HG03565 (cell line): ENCODE data around the gene FKBP1A.

ENCODE experiments used
- ATAC-seq: cut with Tn5 transposase; IDR thresholded peaks from one replicate; pipeline ENCODE4 v1.9.1; 2021; ENCODE audit warnings: mild to moderate bottlenecking, moderate library complexity; ENCODE audit not compliant: unreplicated experiment

FKBP1A gene

DNA sequence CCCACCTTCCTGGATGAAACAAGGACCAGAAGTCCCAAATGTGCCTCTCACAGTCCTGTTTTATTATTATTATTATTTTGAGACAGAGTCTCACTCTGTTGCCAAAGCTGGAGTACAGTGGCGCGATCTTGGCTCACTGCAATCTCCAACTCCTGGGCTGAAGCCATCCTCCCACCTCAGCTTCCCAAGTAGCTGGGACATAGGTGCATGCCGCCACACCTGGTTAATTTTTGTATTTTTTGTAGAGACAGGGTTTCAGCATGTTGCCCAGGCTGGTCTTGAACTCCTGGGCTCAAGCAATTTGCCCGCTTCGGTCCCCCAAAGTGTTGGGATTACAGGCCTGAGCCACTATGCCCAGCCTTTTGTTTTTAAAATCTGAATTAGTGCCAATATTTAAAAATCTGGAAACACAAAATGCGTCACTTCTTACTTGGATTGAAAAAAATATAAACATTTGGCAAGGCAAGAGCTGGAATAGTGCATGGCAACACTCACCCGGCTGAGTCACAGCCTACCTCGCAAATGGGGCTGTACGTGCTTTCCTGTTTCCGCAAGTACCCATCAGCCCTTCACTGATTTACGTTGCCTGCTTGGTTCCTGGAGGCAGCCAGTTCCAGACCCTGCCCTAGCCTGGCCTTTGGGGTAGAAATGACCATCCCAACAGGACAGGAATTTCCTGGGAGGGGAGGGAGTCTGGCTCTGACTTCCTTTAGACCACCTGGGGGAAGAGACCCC is 70.2 kb downstream of the FKBP1A start:
- ATAC-seq, result no peak

DNA sequence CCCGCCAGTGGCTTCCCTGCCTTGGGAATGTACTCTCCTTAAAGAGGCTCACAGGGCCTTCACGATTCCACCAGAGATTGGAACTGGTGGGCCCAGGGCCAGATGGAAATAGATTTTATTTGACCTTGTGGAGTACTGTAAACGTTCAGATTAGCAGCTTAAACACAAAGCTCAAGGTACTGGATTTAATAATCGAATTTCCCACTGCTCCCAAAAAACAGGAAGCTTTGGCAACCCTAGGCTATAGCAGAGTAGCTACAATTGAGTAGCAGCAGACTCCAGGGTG is 71.3 kb downstream of the FKBP1A start:
- ATAC-seq, result no peak

DNA sequence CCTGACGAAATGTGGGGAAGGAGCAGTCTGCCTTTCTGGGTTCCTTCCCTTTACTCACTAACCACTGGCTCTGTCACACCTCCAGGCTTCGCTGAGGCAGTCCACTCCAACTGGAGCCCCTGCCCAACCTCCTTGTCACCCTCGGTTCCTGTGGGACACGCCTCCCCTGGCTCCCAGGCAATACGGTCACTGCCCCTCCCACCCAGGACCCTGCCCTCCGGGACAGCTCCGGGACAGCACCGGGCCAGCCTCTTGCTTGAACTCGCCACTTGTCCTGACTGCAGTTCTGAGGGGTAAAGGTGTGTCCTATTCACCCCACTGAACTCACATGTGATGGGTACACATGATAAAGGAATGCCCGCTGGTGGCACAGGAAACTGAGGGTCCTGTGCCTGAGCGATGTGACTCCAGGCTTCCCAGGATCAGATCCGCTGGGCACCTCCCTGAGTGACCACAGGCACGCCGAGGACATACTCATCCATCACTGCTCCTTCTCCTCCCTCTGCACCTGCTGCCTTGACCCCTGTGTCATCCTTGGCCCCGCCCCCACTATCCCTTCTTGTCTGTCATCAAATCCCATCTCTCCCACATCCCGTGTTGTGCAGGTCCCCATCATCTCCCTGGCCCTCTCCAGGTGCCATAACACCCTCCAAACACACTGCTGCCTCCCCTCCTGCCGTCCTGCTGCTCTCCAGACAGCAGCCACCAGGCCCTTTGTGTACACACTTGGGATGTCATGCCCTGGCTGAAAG is 71.8 kb downstream of the FKBP1A start:
- ATAC-seq, result no peak

DNA sequence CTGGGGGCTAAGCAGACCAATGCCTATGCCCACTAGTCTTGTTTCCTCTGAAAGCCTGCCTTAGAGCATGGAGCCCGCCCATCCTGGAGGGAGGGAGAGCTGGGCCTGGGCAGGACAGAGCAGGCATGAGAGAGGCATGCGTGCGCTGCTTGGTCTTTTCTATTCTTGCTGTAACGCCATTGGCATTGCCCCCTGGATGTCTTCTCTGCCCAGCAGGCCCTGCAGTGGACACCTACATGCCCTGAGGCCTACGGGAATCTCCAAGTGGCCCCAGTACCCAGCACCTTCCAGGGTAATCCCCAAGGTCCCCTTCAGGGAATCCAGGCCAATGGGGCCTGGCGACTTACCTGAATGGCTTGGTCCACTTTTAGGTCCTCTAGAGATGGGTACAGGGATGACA is 72.8 kb downstream of the FKBP1A start:
- ATAC-seq, result no peak

DNA sequence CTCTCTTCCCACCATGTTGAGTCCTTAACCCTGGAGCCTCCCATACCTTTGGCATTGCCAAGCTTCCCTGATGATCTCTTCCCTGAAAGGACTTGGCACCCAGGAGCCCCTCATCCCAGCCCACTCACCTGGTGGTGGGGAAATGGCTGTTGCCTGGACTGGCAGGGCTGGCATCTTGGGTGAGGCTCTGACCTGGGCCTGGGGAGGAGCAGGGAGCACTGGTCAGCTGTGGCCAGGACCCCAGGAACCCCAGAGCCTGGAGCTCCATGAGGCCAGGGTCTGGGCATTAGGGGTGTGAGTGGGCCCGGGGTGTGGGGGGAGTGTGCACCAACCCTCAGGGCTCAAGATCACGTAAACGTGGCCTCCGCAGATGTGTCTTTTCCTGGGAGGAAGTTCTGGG is 73.4 kb downstream of the FKBP1A start:
- no peak for ATAC-seq

GRCh38 chr20:1319051-1319450 is 73.8 kb downstream of the FKBP1A start:
- ATAC-seq, result no peak
